ENCODE results near the gene LDB3. TPM values are rescaled to one million over a fixed set of nuclear protein-coding genes. Genes with fewer than 3 reads are reported as not detected.

LDB3 gene
- total and polyA plus RNA-seq, 2 of the 4 experiments (the other 2 are of a cell fraction) = 0.36 to 2.6 TPM

DNA sequence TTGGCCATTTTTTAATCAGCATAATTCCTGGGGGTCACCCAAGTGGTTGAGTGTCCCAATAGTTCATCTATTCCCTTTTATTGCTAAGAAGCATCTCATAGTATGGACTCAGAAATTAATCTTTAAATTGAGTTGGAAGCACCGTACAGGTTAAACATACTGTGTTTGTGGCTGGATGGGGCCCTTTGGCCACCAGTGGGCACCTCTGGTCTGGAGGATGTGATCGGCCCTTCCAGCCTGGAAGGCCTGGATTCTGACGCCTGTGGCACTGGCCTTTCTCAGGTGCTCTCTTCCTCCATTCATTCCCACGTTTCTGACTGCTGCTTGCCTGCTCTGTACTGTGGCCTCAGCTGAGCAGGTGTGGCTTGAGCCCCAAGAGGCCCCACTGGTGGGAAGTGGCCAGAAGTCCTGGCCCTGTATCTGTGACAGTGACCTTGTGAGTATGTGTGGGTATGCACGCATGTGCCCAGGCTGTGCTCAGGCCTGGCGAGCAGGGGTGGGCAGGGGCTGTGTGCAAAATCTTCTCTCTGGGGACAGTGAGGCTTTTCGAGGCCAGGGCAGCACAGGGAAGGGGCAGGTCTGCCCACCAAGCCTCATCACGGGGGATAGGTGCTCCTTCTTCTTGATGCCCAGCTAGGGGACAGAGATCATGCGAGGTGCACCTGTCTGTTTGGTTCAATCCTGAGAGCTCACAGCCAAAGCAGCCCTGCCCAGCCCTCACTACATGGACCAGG lies 30.1 kb downstream of the LDB3 start:
- dilution Hi-C loops (cut with HindIII; ENCODE audit: low sequenced_read_pairs, unreplicated experiment) (no loop called here), intact Hi-C loops (cut with micrococcal nuclease) (no loop called here), in situ Hi-C loops (cut with MboI; ENCODE audit: low sequenced_read_pairs) (no loop called here)
- Histone ChIP-seq H3K4ac (ENCODE audit: low read depth, low read length) (no peak overlapping the region), H2BK5ac (ENCODE audit: low read depth, low read length, poor library complexity, severe bottlenecking) (no peak overlapping the region), H4K5ac (ENCODE audit: low read depth, low read length) (no peak overlapping the region), H3K27ac (ENCODE audit: insufficient read depth, low read length) (no peak overlapping the region), H2AK9ac (replicated peaks; ENCODE audit: low read depth, low read length, poor library complexity) (no peak overlapping the region), H3K9me1 (ENCODE audit: insufficient read depth, low read length) (peaks cover 6% of the 10 kb centered on the region; the same call in 1 of the 2 replicates), H3K9me3 (ENCODE audit: control insufficient read depth, insufficient read depth, low read length) (no peaks in the 10 kb centered on the region), H3K36me3 (ENCODE audit: control insufficient read depth, insufficient read depth, low read length) (no peaks in the 10 kb centered on the region), H2BK20ac (ENCODE audit: low read depth, low read length) (no peak overlapping the region), H2BK120ac (ENCODE audit: low read depth, low read length) (no peak overlapping the region), H3K56ac (ENCODE audit: extremely low read depth, insufficient read depth, low read length) (no peak overlapping the region), H2AK5ac (ENCODE audit: low read depth, low read length) (no peak overlapping the region), H2BK15ac (ENCODE audit: low read depth, low read length) (no peak overlapping the region), H4K20me1 (ENCODE audit: insufficient read depth, low read length) (no peaks in the 10 kb centered on the region), H4K91ac (ENCODE audit: insufficient read depth, low read depth, low read length) (no peak overlapping the region), H3K9ac (ENCODE audit: low read depth, low read length) (no peak overlapping the region), H3K4me3 (ENCODE audit: insufficient read depth, low read depth, low read length) (no peak overlapping the region), H3K27me3 (ENCODE audit: control insufficient read depth, insufficient read depth, low read length) (no peaks in the 10 kb centered on the region), H3K4me2 (ENCODE audit: low read depth, low read length) (no peak overlapping the region), H3K18ac (ENCODE audit: low read depth, low read length) (no peak overlapping the region), H3K79me1 (ENCODE audit: low read depth in 1 of 2, low read length in 2 of 2) (no peaks in the 10 kb centered on the region), H3K23ac (ENCODE audit: low read depth, low read length) (no peak overlapping the region), H3K14ac (replicated peaks; ENCODE audit: low read depth, low read length) (no peak overlapping the region), H3K4me1 (ENCODE audit: control insufficient read depth, insufficient read depth, low read length) (peaks cover 1% of the 10 kb centered on the region; the same call in 1 of the 2 replicates), H2AFZ (replicated peaks; ENCODE audit: low read length, poor library complexity) (peak overlapping the region; percentile 3), H4K8ac (ENCODE audit: low read depth in 2 of 2, low read length in 2 of 2) (no peak overlapping the region)
- TF ChIP-seq RAD21 (IDR thresholded peaks at IDR 0.05; ENCODE audit: low read length) = no peak
- no peak for TF ChIP-seq FOS (IDR thresholded peaks at IDR 0.05; ENCODE audit: low read depth, low read length)
- TF ChIP-seq RCOR1 (IDR thresholded peaks at IDR 0.05; ENCODE audit: insufficient replicate concordance, low read length) = no peak
- no peak for TF ChIP-seq MAZ (IDR thresholded peaks at IDR 0.05; ENCODE audit: borderline replicate concordance, low read depth, low read length)
- ATAC-seq (ENCODE audit: low read depth) = no peak
- ChIA-PET POLR2A (ENCODE audit: unreplicated experiment) (no interaction called here), CTCF (no interaction called here)
- BruUV-seq (replicated peaks) = no TSS peak
- DNase-seq = no peak
- WGBS, 2 experiments (ENCODE audit: extremely low coverage in 2 of 2, insufficient read length in 1 of 2) = 89% methylated on average over 5 of the region's 9 CpGs; no CpG with 5 or more reads in 1 of the 2 experiments

All from IMR-90 (cell line).